Fibroblast of skin of right quadriceps (primary cell): ENCODE measurements around the gene STAT5A.

Source experiments
- DNase-seq: peaks from one replicate; pipeline ENCODE4 v3.0.0-alpha.2; 2013

The STAT5A gene

DNA sequence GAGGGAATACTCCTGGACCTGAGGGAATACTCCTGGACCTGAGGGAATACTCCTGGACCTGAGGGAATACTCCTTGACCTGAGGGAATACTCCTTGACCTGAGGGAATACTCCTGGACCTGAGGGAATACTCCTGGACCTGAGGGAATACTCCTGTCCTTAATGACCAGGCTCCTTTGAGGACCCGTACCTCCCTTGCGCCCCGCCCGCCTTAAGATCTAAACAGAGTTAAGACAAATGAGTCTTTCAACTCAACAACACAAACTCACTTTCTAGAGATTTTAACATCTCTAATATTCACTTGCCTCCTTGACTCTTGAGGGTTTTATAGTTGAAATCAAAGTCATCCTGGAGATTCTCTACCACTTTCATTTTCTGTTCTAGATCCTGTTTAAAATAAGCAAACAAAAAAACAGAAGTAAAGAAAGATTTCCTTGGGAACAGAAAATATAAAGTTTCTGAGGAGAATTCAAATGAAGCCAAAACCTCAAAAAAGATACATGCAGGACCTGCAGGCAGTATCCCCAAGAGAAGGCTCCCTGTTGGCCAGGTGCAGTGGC, 50.2 kb downstream of the STAT5A start:
- DNase-seq: no peak

DNA sequence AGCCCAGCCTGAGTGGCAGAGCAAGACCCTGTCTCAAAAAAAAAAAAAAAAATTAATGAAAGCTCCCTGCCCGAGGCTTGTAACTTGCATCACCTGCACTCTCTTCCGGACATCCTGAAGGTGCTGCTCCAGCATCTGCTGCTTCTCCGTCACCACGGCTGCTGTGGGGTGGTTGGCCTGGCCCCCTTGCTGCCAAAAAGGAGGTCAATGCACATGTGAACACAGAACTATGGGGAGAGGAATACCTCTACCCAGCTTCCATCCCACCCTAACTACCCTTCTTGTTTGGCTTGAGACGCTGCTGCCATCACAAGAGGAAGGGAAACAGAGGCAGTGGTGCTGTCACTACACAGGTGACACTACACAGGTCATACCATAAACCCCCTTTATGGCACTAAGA, 50.9 kb downstream of the STAT5A start:
- DNase-seq: no peak

DNA sequence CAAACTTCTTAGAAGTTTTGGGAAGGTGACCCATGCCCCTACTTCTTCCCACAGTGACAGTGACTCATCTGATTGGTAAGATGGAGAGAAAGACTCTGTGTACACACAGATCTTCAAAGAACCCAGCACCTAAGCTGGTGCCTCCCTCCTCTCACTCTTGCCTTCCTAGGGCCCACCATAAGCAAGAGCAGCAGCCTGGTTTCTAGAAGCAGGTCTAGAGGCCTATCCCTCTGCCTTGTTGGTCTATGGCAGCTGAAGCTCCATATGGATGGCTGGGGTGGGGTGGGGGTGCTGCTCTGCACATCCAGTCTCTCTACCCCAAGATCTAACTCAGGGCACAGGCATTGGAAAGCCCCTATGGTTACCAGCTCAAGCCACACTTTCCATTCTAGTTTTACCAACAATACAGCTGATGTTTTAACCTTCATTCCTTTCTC, 52.4 kb downstream of the STAT5A start:
- no peak for DNase-seq

DNA sequence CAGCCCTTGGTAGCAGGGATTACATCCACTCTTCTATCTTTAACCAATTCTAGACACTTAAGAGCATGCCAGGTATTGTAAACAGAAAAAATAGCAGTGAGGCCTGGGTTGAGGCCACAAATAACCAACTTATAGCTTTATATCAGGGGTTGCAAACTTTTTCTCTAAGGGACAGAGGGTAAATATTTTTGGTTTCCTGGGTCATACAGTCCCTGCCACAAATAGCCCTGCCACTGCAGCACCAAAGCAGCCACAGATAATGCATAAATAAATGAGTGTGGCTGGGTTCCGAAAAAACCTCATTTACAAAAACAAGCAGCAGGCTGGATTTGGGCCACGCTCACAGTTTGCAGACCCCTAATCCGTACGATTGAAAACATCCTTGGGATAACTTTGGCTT, 53.3 kb downstream of the STAT5A start:
- DNase-seq: no peak

DNA sequence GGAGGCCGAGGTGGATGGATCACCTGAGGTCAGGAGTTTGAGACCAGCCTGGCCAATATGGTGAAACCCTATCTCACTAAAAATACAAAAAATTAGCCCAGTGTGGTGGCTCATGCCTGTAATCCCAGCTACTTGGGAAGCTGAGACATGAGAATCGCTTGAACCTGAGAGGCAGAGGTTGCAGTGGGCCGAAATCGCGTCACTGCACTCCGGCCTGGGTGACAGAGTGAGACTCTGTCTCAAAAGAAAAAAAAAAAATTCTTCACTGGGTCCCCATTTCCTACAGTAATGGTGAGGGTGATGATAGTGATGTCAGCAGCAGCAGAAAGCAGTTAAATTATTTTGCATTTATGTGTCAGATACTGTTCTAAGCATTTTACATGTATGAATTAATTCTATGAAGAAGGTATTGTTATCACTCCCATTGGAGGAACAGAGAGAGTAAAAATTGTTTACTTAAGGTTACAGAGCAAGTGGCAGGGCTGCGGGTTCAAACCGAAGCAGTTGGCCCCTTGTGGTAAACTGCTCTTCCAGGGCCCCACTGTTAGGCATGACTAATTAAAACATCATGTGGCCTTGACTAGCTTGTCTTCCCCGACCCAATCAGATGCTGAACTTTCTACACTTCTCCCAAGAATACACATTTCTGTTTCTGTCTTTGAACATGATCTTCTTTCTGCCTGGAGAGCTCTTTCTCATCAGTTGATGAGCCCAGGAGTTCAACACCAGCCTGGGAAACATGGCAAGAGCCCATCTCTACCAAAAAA, 54.1 kb downstream of the STAT5A start:
- peak; percentile 60 for DNase-seq

DNA sequence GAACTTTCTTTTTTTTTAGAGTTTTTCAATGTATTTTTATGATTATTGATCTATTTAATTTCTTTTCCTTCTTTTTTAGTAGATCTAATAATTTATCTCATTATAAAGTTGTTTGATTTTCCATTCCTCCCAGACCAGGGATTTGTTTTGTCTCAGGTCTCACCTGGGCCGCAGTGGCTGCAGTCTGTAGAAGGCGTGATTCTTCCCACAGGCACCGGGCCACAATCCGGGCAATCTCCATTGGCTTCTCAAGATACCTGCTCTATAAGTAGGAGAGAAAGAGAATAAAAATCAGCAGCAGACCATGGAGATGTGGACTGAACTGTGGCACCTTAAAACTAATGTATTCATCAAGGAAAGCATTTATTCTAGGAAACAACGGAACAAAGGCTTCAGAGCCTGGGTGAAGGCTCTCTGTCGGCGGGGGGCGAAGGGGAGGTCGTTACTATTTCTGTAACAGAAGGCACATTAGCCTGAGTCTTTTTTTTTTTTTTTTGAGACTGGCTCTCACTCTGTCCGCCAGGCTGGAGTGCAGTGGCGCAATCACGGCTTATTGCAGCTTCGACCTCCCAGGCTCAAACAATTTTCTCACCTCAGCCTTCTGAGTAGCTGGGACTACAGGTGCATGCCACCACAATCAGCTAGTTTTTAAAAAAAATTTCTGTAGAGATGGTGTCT, 57.2 kb downstream of the STAT5A start:
- DNase-seq: no peak

DNA sequence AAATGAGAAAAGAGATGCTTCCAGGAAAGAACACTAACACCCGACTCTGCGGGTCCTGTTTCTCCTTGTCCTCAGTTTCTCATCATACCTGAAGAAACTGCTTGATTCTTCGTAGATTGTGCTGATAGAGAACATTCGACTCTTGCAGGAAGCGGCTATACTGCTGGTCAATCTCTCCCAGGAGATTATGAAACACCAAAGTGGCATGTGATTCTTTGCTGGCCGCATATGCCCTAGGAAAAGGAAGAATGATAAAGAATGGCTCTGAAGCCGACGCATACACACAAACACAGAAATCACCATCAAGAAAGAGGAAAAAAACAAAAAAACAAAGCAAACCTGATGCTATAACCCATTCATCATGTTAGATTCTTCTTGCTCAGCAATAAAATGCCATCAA, 58.2 kb downstream of the STAT5A start:
- no peak for DNase-seq

DNA sequence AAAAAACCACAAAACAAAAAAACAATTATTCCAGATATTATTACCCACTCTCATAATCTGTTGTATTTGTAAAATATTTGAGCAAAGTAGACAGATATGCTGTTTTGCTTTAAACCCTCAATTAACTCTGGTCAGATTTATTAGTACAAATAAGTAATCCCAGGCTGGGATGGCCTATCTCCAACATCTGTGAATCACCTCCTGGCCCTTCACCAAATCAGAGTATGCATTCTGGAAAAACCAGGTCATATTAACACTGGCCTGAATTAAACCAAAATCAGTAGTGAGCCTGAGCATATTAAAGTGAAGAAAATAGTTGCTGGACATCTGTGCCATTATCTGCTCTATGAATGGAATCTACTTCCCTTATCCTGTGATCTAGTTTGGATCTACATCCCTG, 58.9 kb downstream of the STAT5A start:
- DNase-seq: peak; percentile 89

DNA sequence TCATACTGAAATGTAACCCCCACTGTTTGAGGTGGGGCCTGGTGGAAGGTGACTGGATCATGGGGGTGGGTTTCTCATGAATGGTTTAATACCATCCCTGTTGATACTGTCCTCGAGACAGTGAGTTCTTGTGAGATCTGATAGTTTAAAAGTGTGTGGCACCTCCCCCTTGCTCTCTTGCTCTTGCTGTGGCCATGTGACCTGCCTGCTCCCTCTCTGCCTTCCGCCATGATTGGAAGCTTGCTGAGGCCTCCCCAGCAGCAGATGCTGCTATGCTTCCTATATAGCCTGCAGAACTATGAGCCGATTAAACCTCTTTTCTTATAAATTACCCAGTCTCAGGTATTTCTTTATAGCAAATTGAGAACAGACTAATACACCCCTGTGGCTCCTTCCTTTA, 59.3 kb downstream of the STAT5A start:
- no peak for DNase-seq

DNA sequence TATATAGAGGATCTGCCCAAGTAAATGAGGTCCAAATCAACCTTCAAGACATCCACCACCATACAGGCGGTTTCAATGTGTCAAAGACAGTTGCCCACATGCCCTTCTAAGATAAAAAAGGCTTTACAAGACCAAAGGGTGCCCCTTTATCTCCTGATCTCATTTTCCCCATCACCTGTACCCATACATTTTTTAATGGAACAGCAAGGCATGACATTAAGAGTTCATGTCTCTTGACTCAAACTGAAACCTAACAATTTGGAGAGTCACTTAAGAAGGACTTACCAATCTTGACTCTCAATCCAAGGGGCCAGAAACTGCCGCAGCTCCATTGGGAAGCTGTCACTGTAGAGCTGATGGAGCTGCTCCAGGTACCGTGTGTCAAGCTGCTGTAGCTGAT, 59.8 kb downstream of the STAT5A start:
- DNase-seq: no peak

DNA sequence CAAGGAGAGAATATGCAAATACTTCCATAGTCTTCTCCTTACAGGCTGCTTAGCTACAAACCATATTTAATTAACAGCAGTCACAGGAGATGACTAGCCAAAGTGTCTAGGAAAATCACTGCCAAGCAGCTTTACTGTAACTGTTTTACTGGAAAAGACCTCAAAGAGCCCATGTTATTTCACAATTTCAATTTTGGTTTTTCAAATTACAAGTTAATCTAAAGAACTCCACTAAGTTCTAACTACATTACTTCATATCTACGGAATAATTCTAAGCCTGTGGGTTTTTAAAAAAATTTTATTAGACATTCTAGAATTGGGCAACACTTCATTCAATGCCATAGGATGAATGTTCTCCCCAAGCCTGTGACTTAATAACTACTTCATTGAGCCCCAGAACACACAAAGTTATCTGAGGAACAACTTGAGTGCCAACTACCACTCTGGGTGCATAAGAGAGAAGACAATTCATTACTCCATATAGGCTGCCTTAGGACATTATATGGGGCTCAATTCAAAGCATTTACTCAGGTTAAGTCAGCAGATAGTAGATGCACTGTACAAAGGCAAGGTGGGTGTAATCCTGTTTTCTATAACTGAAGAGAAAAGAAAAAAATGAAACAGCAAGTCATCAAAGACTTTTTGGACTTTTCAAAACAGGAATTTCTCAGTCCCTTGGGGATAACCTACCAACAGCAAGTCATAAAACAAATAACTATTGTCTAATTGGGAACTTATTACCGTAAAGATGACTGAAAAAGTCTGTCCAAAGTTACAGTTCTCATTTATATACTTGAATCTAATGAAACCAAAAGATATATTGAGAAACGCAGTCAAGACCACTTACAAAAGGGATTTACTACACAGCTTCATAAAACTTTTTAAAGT, 66.9 kb downstream of the STAT5A start:
- DNase-seq: peak; percentile 79

DNA sequence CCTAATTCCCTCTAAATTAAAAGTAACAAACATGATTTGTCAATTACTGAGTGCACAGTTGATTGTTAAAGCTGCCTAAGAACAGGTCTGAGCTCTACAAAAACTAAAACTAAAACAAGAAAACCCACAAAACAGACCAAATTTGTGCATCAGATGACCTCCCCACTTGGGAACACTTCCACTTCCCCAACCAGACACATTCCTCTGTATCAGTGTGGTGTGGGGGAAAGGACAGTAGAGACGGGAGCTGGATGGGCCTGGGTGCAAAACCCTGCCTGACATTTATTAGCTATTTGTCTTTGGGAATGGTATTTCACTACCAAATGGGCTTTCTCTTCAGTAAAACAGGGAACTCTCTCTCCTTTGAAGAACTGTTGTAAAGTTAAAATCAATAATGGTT, 70.1 kb downstream of the STAT5A start:
- no peak for DNase-seq

DNA sequence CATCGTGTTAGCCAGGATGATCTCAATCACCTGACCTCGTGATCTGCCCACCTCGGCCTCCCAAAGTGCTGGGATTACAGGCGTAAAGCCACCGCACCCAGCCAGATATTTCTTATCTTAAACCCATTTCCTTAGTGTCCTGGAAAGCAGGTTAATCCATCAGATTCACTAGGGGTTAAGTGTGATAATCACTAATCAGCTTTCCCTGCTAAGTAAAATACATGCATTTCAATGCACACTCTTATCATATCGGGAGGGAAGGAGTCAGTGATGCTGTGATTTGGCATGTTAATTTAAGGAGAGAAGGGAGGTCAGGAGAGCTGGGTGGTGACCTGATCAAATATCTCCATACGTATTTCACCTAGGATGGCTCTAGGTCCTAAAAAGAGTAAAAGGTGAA, 70.8 kb downstream of the STAT5A start:
- no peak for DNase-seq

DNA sequence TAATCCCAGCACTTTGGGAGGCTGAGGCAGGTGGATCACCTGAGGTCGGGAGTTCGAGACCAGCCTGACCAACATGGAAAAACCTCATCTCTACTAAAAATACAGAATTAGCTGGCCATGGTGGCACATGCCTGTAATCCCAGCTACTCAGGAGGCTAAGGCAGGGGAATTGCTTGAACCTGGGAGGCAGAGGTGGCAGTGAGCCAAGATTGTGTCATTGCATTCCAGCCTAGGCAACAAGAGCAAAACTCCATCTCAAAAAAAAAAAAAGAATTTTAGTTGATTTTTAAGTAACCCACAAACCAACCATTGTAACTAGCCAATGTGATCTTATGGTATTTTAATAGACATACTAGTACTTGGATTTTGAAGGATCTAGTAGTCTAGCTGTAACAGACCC, 72.1 kb downstream of the STAT5A start:
- DNase-seq: peak; percentile 61
